Raji (cell line): ENCODE results near the gene PPP2R2D.

Experiments used
- POLR2A ChIP-seq: IDR thresholded peaks from 2 replicates; pipeline ENCODE4 v1.6.1; 2011; ENCODE audit warnings: low read depth, low read length, control low read depth; ENCODE audit not compliant: insufficient read depth

Gene PPP2R2D

DNA sequence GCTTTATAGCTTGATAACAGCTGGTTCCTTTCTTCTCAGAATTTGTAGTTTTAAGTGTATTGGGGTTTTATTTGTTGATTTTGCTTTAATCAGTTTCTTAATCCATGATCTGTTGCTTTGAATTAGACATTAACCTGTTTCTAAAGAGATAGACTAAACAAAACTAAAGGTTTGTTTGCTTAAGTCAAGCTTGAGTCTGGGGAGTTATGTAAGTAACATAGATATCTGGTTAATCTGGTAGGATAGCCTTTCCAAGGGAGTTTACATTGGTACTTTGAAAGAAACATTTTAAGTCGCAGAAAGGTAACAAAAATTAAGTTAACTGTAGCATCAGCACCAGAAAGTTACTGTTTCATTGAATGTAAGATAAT is 5.4 kb downstream of the PPP2R2D start:
- TF ChIP-seq POLR2A, result no peak

GRCh38 chr10:131907679-131908078 is 6.9 kb downstream of the PPP2R2D start:
- no peak for TF ChIP-seq POLR2A

DNA sequence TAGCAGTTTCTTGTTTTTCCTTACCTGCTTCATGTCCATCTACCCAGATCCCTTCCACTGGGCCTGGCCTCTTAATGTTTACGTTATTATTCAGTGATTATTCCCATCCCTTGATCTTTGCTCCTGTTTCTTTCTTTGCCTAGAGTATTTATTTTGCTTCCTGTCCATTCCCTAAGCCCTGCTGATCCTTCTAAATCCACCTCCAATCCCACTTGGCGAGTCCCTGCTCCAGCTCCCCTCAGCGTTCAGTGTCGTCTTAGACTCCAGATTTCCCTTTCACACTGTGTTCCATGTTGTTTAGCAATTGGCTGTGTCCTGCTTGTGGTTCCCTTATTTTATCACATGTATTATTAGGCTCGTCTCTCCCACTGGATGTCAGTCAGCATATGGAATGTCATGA is 7.3 kb downstream of the PPP2R2D start:
- TF ChIP-seq POLR2A, result no peak

GRCh38 chr10:131909014-131909808 is 8.4 kb downstream of the PPP2R2D start:
- TF ChIP-seq POLR2A, result no peak

DNA sequence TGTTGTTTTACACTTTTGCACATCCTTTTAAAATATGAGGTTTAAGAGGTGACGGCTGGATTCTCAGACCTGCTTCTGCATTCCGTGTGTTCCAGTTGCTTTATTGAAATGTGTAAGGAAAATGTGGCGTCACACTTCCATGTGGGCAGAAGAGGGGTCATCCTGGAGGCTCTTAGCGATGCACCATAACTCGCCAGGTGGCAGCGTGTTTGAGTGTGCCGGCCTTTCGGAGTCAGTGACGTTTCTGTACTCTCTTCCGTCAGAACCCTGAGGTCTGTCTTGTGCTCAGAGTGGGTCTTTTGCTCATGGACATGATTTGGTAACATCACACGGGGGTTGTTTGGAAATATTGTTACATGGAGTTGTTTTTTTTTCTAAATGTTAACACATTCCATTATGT is 9.1 kb downstream of the PPP2R2D start:
- no peak for TF ChIP-seq POLR2A

GRCh38 chr10:131910663-131911314 is 10.0 kb downstream of the PPP2R2D start:
- TF ChIP-seq POLR2A, result no peak

DNA sequence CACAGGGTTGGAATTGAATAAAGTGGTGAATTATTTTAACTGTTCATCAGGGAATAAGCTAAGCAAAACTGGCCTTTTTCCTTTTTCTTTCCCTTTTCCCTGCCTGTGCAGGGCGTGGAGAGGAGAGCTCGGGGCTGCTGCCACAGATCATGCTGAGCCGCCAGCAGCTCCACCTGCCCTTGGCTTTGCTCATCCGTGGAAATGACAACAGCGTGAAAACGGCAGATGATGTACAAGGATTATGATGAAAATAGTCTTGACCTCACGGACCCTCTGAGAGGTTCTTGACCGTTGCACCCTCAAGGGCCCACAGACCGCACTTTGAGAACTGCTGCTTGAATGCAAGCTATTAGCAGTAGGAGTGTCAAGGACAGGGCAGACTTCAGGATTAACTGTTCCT is 10.6 kb downstream of the PPP2R2D start:
- TF ChIP-seq POLR2A, result no peak

GRCh38 chr10:131912620-131913019 is 11.8 kb downstream of the PPP2R2D start:
- TF ChIP-seq POLR2A, result no peak

- TF ChIP-seq POLR2A, result no peak
These were observed 14.7 kb downstream of the PPP2R2D start for GRCh38 chr10:131915484-131915883.

DNA sequence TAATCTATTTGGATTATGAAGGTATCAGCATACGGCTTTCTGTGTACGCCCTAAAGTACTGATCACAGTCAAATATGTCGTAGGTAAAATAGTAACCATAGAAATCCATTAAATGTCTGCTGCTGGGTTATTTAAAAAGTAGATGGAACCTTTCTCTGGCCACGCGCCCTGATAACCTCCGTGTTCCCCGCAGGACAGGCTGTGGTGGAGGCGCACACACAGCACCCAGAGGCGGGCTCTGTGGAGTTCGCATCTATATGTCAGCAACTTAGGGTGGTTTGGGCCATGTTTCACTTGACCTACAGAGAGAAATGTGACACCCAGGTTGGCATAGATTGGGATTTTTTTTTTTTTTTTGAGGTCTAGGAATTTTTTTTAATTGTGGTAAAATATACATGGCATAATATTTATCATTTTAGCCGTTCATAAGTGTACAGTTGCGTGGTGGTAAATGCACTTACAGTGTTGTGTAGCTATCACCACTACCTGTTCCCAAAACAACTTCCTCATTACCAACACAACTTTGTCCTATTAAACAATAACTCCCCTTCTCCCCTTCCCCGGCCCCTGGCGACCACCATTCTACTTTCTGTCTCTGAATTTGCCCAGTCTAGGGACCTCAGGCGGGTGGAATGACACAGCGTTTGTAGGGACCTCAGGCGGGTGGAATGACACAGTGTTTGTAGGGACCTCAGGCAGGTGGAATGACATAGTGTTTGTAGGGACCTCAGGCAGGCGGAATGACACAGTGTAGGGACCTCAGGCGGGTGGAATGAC is 15.4 kb downstream of the PPP2R2D start:
- no peak for TF ChIP-seq POLR2A

DNA sequence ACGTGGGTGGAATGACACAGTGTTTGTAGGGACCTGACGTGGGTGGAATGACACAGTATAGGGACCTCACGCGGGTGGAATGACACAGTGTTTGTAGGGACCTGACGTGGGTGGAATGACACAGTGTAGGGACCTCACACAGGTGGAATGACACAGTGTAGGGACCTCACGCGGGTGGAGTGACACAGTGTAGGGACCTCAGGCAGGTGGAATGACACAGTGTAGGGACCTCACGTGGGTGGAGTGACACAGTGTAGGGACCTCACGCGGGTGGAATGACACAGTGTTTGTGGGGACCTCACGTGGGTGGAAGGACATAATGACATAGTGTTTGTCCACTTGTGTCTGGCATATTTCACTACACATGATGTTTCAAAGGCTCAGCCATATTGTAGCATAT is 19.3 kb downstream of the PPP2R2D start:
- no peak for TF ChIP-seq POLR2A

GRCh38 chr10:131920693-131921092 is 19.9 kb downstream of the PPP2R2D start:
- TF ChIP-seq POLR2A, result no peak

GRCh38 chr10:131921184-131921583 is 20.4 kb downstream of the PPP2R2D start:
- no peak for TF ChIP-seq POLR2A

DNA sequence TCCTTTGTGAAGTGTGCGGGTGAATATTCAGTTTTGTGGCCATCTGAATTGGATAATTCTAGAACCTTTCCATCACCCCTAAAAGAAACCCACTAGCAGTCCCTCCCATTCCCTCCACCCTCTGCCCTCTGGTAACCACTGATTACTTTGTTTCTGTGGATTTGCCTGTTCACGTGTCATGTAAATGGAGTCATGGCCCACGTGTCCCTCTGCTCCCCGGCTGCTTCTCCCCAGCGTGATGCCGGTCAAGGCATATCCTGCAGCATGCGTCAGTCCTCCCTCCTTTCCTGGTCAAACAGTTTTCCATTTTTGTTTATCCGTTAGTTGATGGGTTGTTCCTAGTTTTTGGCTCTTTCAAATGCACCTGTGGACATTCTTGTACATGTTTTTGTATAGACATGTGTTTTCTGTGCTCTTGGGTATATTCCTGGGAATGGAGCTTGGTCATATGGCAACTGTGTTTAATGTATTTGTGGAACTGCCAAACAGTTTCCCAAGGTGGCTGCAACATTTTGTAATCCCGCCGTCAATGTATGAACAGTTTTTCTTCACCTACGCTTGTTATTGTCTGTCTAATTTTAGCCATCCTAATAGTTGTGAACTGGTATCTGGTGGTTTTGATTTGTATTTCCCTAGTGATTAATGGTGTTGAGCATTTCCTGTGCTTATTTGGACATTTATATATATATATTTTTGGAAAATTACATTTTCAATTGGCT is 22.4 kb downstream of the PPP2R2D start:
- TF ChIP-seq POLR2A, result no peak

DNA sequence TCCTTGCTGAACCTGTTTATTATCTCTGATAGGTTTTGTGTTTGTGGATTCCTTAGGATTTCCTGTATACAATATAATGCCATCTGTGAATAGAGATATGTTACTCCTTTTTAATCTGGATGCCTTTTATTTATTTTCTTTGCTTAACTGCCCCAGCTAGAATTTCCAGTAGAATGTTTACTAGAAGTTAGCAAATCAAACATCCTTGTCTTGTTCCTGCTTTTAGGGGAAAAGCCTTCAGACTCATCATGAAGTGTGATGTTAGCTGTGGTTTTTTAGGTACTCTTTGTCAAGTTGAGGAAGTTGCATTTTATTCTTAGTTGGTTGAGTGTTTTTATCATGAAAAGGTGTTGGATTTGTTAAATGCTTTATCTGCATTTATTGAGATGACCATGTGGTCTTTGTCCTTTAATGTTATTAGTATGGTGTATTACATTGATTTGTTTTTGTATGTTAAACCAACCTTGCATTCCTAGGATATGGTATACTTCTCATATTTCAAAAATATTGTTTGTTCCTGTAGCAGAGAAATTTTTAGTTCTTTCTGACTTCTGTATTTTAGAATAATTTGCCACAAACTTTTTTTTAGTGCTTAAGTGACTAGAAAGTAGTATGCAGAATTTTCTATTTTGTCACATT is 24.3 kb downstream of the PPP2R2D start:
- no peak for TF ChIP-seq POLR2A

GRCh38 chr10:131925716-131926115 is 24.9 kb downstream of the PPP2R2D start:
- no peak for TF ChIP-seq POLR2A
